Pulmonary artery endothelial cell (primary cell): Measurements from ENCODE around the gene NYNRIN. TPM values are rescaled to one million over a fixed set of nuclear protein-coding genes. Genes with fewer than 3 reads are reported as not detected.
A peak's percentile ranks its signal among the peaks of the same experiment; 100 is the strongest.

ENCODE experiments used
- DNase-seq: peaks from one replicate; pipeline ENCODE4 v3.0.0-alpha.2; 2011; ENCODE audit warnings: low read depth, low spot score
- total RNA-seq: library from RNA; depleted of rRNA; stranded (reverse); fragments of >200 nt; gene quantifications from 2 replicates; pipeline ENCODE4 v1.2.3, GENCODE V29; 2014

Gene NYNRIN
- total RNA-seq, 1 donor from 2014 or later: 10.5 TPM

- DNase-seq: no peak
These were observed 15.3 kb downstream of the NYNRIN start for GRCh38 chr14:24414077-24414476.

DNA sequence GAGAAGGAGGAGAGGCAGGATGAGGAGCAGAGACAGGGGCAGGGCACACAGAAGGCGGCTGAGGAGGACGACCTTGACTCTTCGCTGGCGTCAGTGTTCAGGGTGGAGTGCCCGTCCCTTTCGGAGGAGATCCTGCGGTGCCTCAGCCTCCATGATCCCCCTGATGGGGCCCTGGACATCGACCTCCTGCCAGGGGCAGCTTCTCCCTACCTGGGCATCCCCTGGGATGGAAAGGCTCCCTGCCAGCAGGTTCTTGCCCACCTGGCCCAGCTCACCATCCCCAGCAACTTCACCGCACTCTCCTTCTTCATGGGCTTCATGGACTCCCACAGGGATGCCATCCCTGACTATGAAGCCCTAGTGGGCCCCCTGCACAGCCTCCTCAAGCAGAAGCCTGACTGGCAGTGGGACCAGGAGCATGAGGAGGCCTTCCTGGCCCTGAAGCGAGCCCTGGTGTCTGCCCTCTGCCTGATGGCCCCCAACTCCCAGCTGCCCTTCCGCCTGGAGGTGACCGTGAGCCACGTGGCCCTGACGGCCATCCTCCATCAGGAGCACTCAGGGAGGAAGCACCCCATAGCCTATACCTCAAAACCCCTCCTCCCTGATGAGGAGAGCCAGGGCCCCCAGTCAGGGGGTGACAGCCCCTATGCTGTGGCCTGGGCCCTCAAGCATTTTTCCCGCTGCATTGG is 16.1 kb downstream of the NYNRIN start:
- no peak for DNase-seq

DNA sequence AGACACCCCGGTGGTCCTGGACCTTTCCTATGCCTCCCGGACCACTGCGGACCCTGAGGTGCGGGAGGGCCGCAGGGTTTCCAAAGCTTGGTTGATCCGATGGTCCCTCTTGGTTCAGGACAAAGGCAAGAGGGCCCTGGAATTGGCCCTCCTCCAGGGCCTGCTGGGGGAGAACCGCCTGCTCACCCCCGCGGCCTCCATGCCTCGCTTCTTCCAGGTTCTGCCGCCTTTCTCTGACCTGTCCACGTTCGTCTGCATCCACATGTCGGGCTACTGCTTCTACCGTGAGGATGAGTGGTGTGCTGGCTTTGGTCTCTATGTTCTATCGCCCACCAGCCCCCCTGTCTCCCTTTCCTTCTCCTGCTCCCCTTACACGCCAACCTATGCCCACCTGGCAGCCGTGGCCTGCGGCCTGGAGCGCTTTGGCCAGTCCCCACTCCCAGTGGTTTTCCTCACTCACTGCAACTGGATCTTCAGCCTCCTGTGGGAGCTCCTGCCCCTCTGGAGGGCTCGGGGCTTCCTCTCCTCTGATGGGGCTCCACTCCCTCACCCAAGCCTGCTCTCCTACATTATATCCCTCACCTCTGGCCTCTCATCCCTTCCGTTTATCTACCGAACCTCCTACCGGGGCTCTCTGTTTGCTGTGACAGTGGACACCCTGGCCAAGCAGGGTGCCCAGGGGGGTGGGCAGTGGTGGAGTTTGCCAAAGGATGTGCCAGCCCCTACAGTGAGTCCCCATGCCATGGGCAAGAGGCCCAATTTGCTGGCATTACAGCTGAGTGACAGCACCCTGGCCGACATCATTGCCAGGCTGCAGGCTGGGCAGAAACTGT is 16.8 kb downstream of the NYNRIN start:
- no peak for DNase-seq

DNA sequence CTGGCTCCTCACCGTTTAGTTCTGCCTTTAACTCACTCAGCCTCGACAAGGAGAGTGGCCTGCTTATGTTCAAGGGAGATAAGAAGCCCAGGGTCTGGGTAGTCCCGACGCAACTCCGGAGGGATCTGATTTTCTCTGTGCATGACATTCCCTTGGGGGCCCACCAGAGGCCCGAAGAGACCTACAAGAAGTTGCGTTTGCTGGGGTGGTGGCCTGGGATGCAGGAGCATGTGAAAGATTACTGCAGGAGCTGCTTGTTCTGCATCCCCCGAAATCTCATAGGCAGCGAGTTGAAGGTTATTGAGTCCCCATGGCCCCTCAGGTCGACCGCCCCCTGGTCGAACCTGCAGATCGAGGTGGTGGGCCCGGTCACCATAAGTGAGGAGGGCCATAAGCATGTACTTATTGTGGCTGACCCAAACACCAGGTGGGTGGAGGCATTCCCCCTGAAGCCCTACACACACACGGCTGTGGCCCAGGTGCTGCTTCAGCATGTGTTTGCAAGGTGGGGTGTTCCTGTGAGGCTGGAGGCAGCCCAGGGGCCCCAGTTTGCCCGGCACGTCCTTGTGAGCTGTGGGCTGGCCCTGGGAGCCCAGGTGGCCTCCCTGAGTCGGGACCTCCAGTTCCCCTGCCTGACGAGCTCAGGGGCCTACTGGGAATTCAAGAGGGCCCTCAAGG is 17.6 kb downstream of the NYNRIN start:
- DNase-seq: no peak

DNA sequence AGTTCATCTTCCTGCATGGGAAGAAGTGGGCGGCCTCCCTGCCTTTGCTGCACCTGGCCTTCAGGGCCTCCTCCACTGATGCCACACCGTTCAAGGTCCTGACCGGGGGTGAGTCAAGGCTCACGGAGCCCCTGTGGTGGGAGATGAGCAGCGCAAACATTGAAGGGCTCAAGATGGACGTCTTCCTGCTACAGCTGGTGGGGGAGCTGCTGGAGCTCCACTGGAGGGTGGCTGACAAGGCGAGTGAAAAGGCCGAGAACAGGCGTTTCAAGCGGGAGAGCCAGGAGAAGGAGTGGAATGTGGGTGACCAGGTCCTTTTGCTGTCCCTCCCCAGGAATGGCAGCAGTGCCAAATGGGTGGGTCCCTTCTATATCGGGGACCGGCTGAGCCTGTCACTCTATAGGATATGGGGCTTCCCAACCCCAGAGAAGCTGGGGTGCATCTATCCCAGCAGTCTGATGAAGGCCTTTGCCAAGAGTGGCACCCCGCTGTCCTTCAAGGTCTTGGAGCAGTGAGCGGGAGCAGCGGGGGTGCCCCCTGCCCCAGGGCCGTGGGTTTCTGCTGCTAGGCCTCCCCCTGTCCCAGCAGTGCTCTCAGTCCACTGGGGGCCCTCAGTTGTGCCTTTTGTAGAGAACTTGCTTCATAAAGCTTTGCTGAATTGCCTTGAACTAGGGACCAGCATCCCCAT is 18.3 kb downstream of the NYNRIN start:
- DNase-seq: no peak

DNA sequence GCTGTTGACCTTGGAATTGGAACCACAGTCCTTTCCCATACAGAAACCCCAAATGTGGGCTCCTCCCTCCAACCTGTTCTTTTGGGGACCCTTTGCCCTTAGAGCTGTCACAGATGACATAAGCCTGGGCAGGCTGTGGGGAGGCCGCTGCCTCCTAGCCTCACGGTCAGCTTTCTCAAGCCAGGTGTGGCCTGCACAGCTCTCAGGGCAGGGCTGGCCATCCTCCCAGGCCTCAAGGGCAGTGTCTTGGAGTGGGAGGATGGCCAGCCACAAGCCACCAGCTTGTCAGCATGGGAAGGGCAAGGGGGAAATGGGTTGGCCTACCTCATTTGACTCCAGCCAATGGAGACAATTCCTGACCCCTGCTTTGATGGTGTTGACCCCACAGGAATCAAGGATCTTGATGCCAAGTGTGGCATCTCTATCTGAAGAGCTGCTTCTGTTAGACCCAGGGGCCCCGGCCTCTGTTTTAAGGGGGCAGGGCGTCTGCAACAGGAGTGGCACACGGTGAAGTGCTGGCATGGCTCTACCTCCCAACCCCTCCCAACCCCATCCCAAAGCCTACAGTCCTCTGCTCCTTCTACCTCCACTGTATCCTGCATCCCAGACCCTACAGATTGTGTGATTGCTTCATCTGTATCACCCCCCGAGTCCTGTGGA is 19.2 kb downstream of the NYNRIN start:
- no peak for DNase-seq

DNA sequence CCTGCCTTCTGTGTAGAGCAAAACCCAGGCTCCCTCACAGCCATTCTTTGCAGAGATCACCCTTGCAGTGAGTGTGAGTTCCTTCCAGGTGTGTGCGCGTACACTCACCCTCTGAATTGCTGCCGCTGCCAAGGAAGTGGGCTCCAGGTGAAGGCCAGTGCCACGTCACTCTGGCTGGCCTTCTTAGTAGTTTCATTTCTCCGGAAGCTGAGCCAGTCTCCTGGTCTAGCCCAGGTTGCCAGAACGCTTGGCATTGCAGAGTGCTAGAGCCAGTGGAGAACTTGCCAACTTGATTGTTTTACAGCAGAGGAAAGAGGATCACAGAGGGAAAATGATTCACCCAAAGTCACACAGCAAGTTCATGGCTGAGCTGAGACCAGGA is 19.7 kb downstream of the NYNRIN start:
- peak; percentile 41 for DNase-seq

GRCh38 chr14:24422261-24422660 is 23.5 kb downstream of the NYNRIN start:
- no peak for DNase-seq

- no peak for DNase-seq
These were observed 24.1 kb downstream of the NYNRIN start for GRCh38 chr14:24422694-24423601.

- peak; percentile 69 for DNase-seq
These were observed 26.9 kb downstream of the NYNRIN start for GRCh38 chr14:24425704-24426103.

DNA sequence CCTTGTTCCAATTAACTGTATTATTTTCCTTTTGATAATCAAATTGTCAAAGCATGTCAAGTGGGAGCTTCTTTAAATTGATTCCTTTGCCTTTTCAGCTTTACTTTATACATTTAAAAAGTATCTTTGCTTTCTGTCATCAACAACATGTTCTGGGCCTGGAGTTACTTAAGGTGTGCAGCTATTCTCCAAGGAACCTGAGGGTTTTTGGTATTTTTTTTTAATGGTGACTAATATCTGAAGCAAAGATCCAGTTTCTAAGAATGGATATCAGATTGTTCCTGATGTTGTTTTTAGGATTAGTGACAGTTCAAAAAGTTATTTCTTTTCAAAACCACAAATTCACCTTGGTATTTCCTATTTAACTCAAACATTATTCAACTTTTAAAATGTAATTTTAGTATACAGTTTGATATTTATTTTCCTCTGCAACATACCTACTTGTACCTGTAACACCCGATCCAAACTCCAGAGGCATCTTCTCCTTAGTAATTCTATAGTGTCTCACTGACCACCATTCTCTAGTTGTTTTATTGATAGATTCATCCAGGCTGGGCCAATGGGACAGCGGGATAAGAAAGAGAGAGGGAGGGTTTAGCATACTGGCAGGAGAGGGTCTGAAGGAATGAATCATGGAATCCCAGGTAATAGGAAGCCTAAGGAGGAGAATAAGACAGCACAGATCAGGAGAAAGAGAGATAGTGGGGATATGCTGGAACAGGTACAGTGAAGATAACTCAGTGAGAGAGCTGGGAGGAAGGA is 27.5 kb downstream of the NYNRIN start:
- DNase-seq: no peak

DNA sequence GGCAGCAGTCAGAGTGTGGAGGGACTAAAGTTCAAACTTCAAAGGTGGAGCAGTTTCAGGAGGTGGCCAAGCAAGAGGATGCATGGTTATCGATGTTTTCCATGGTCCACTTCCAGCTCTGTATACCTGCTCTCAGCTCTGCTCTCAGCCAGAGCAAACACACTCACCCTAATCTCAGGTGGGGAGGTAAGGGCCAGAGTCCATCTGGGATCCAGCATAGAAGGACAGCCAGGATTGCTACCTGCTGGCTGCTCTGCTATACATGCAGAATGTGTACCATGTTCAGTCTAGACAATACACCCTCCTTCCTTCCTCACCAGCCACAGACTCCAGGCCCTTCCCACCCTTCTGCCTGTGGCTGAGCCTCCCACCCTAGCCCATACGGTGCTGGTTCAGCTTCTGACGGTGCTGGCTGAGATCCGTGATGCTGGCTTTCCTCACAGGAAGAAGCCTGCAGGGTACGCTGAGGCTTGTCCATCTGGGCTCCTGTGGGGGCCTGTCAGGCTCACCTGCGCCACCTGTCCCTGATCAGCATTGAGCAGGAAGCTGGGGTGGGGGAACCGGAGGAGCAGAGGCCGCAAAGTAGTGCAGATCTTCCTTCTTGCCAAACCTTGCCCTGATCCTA is 28.2 kb downstream of the NYNRIN start:
- DNase-seq: no peak

- no peak for DNase-seq
These were observed 29.0 kb downstream of the NYNRIN start for GRCh38 chr14:24427537-24428508.

DNA sequence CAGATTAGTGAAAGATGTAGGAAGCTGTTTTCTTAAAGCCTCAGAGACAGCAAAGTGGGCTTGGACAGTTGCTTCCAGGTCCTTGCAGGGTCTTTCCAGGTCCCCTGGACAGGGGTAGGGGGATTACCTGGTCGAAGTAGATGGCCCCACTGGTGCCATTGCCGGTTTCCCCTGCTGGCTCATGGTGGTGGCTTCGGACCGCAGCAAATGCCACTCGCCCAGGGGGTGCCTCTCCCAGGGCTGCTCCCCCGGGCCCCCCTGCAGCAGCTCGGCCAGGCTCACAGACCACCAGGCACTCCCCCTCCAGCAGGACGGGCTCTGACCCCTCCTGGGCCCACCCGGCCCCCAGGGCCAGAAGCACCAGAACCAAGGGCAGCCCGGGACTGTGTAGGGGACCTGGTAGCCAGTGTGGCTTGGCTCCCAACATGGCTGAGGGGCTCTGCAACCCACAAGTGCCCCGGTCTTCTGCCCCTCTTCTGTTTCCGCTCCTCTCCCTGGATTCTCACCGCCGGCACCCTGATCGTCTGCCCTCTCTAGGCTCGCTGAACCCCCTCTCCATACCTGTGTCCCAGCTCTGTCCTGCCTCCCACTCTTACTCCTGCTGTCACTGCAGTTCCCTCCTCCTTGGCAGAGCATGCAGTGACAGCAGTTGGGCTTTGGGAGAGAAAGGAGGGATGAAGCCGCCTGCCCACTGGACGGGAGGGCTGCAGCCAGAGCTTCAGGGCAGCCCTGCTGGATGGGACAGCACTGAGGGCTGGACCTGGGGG is 30.0 kb downstream of the NYNRIN start:
- DNase-seq: no peak

DNA sequence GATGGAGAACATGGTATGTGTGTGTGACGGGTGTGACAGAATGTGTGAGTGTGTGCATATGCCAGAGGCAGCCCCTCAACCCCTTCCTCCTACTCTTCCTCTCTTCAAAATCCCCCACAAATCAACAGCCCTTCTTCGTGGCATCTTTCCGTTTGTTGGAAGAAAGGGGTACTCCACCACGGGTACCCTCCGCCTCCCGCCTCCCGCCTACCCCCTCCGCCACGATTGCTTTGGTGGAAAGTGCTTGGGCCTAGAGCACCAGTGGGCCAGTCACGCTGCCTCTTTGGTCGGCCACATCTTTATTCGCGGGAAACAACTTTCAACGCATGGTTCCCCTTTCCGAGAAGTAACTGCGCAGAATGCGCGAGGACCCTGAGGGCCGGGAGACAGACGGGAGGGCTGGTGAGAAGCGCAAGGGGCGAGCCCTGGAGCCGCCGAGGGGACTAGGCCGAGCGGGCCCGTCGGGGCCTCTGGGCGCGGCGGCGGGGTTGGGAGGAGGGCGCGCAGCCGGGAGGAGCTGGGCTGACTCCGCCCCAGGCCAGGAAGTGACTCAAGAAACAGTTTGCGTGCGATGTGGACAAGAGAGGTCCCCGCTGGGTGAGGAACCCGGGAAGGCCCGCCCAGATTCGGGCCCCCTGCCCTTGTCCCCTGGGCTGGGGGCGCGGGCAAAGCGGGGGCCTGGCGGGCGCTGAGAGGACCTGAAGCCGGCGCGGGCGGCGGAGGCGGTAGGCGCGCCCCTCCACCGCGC is 30.8 kb downstream of the NYNRIN start, which contains the start of the genes CBLN3 and KHNYN:
Gene CBLN3, minus strand, starts transcription at position 274 of the 748 bp plus-strand sequence. CDS start 614 bp downstream, outside the sequence.
Gene KHNYN, plus strand, starts transcription at position 560 of the 748 bp plus-strand sequence. CDS start 777 bp downstream, outside the sequence.
- peak; percentile 81 for DNase-seq

GRCh38 chr14:24430143-24430681 is 31.4 kb downstream of the NYNRIN start:
- peak; percentile 36 for DNase-seq
